AG10803 (cell line): Measurements from ENCODE around the gene FSTL5.

Experiments used
- DNase-seq: peaks from one replicate; pipeline ENCODE4 v3.0.0; 2010; ENCODE audit warnings: low read depth
- H3K4me3 ChIP-seq: 2 replicates; pipeline ENCODE4 v1.5.1; 2011; ENCODE audit warnings: mild to moderate bottlenecking, low read length, control low read depth
- CTCF ChIP-seq: conservative IDR thresholded peaks from 2 replicates; pipeline ENCODE4 v1.5.1; 2011; ENCODE audit warnings: mild to moderate bottlenecking, low read length, control low read depth, inconsistent platforms

The FSTL5 gene

DNA sequence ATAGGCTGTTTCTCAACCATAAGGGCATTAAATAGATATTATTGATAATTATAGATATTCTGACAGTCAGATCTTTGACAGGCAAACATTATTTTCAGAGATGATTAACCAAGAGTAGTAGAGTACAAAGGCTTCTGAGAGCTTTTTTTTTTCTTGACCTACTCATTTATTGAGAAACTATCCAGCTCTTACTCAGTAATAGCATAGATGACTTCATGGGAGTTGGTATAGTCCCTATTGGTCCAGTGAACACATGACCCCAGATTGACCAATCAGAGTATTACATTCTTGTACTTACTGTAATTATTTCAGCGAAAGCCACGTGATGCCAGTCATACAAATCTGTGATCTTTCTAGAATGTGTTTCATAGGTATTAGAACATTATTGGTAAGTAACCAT is 508.7 kb downstream of the FSTL5 start:
- H3K4me3 ChIP-seq: no peak overlapping the region
- no peak for TF ChIP-seq CTCF
- no peak for DNase-seq

DNA sequence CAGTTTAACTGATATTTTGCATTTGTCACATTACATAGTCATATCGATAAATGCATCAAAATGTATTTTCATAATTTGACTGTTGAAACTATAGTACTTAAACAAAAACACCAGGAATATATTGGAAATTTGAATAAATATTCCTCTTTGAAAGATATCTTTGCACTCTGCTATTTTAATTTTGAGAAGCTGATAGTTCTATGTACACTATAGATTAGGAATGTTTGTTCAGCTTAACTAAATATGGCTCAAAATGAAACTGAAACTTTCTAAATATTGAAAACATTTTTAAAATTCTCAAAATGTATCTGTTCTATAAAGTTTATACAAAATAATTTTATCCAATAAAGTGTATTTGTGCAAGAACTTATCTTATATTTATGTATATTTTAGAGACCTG is 510.1 kb downstream of the FSTL5 start:
- no peak overlapping the region for H3K4me3 ChIP-seq
- DNase-seq: no peak
- no peak for TF ChIP-seq CTCF

DNA sequence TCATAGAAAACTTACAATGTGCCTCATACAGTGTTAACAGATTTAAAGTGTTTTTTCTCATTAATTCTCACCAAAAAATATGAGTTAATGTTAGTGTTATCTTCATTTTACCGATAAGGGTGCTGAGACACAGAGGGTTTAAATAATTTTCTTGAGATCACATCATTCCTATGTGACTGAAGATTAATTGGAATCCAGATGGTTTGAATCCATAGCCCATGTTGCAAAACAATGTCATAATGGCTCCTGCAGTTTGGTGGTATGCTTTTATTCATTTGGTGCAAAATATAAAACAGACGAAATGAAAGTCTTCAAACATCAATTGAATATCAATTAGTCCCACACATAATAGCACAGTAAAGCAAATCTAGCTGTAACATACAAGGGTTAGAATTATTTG is 512.2 kb downstream of the FSTL5 start:
- no peak for DNase-seq
- no peak for TF ChIP-seq CTCF
- no peak overlapping the region for H3K4me3 ChIP-seq

DNA sequence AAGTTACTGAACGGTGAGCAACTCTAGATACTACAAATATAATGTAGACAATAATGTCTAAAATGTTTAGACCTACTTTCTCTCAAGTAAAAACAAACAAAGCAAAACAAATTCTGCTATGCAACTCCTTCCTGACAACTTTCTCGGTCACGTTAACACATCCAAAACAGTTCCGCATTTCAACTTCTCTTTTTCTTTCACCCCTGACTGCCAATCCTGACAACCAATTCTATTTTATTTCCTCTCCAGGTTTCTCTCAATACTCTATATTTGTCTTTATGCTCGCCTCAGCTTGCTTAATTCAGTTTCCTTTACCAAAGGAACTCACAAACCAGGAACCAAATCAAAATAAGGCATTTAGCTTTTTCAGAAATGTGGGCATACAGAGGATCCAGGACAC is 513.0 kb downstream of the FSTL5 start:
- no peak overlapping the region for H3K4me3 ChIP-seq
- no peak for DNase-seq
- TF ChIP-seq CTCF: no peak

- TF ChIP-seq CTCF: no peak
- no peak overlapping the region for H3K4me3 ChIP-seq
- DNase-seq: no peak
These were observed 516.0 kb downstream of the FSTL5 start for GRCh38 chr4:161647757-161648156.

DNA sequence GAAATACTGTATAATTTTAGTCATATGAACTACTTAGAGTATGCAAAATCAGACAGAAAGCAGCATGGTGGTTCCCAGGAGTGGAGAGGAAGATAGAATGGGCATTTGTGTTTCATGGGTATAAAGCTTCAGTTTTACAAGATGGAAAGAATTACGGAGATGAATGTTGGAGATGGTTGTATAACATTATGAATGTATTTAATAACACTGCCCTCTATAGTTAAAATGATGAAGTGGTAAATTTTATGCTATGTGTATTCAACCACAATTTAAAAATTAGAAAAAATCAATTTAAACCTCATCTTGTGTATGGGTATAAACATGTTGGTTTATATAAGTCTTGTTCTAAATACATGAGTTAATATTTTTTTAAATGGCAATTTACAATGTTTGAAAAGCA is 521.1 kb downstream of the FSTL5 start:
- DNase-seq: peak; percentile 11
- TF ChIP-seq CTCF: peak; percentile 37
- no peak overlapping the region for H3K4me3 ChIP-seq

- no peak overlapping the region for H3K4me3 ChIP-seq
- no peak for TF ChIP-seq CTCF
- DNase-seq: no peak
These were observed 533.9 kb downstream of the FSTL5 start for GRCh38 chr4:161629694-161630441.
